SK-N-SH treated with all-trans-retinoic acid at 6 μM for 48 hours (cell line): ENCODE measurements around the gene PRKCE.
A peak's percentile ranks its signal among the peaks of the same experiment; 100 is the strongest.

ENCODE experiments used
- ATAC-seq: fragments of 200-7000 bp; cut with Tn5 transposase; 3 replicates; pipeline ENCODE4 v1.9.1; 2020; ENCODE audit warnings: mild to moderate bottlenecking, moderate library complexity
- ARNTL ChIP-seq: fragments of 450-650 bp; formaldehyde crosslinking; IDR thresholded peaks from 2 replicates; pipeline ENCODE4 v1.5.0; 2020; ENCODE audit warnings: low read depth, mild to moderate bottlenecking, moderate library complexity, borderline replicate concordance
- BACH2 ChIP-seq: fragments of 250-450 bp; sonication (Bioruptor Pico); IDR thresholded peaks from 2 replicates; pipeline ENCODE4 v1.9.0; 2021; ENCODE audit warnings: mild to moderate bottlenecking, borderline replicate concordance
- CSDC2 ChIP-seq: fragments of 250-450 bp; sonication (Bioruptor Pico); IDR thresholded peaks from 2 replicates; pipeline ENCODE4 v1.5.0; 2020; ENCODE audit warnings: mild to moderate bottlenecking, moderate library complexity
- ESRRG ChIP-seq: fragments of 250-450 bp; sonication (Bioruptor Pico); IDR thresholded peaks from 2 replicates; pipeline ENCODE4 v1.6.1; 2021; ENCODE audit warnings: mild to moderate bottlenecking
- GLIS3 ChIP-seq: fragments of 250-450 bp; sonication (Bioruptor Pico); IDR thresholded peaks from 2 replicates; pipeline ENCODE4 v1.5.0; 2020; ENCODE audit warnings: mild to moderate bottlenecking, moderate library complexity
- ISL1 ChIP-seq: fragments of 250-450 bp; sonication (Bioruptor Pico); IDR thresholded peaks from 2 replicates; pipeline ENCODE4 v2.1.2; 2022; ENCODE audit warnings: mild to moderate bottlenecking, moderate library complexity
- PATZ1 ChIP-seq: fragments of 250-450 bp; sonication (Bioruptor Pico); IDR thresholded peaks from 2 replicates; pipeline ENCODE4 v1.8.0; 2020; ENCODE audit warnings: mild to moderate bottlenecking, moderate library complexity, borderline replicate concordance
- PPARA ChIP-seq: fragments of 250-450 bp; sonication (Bioruptor Pico); IDR thresholded peaks from 2 replicates; pipeline ENCODE4 v1.5.0; 2020; ENCODE audit warnings: mild to moderate bottlenecking, borderline replicate concordance
- RARB ChIP-seq: fragments of 250-450 bp; sonication (Bioruptor Pico); IDR thresholded peaks from 2 replicates; pipeline ENCODE4 v1.8.0; 2021; ENCODE audit warnings: mild to moderate bottlenecking, moderate library complexity
- SNAI2 ChIP-seq: fragments of 250-450 bp; sonication (Bioruptor Pico); IDR thresholded peaks from 2 replicates; pipeline ENCODE4 v1.5.0; 2020; ENCODE audit warnings: mild to moderate bottlenecking, moderate library complexity
- TCF4 ChIP-seq: fragments of 250-450 bp; sonication (Bioruptor Pico); IDR thresholded peaks from 2 replicates; pipeline ENCODE4 v1.8.0; 2021; ENCODE audit warnings: mild to moderate bottlenecking, moderate library complexity, borderline replicate concordance
- TOX ChIP-seq: fragments of 250-450 bp; sonication (Bioruptor Pico); IDR thresholded peaks from 2 replicates; pipeline ENCODE4 v1.8.0; 2021; ENCODE audit warnings: mild to moderate bottlenecking, moderate library complexity, borderline replicate concordance
- TSHZ2 ChIP-seq: fragments of 250-450 bp; sonication (Bioruptor Pico); IDR thresholded peaks from 2 replicates; pipeline ENCODE4 v1.5.0; 2020; ENCODE audit warnings: mild to moderate bottlenecking, moderate library complexity
- ZC3H10 ChIP-seq: fragments of 250-450 bp; sonication (Bioruptor Pico); IDR thresholded peaks from 2 replicates; pipeline ENCODE4 v1.5.1; 2021; ENCODE audit warnings: mild to moderate bottlenecking, moderate library complexity
- ZFP3 ChIP-seq: fragments of 250-450 bp; sonication (Bioruptor Pico); IDR thresholded peaks from 2 replicates; pipeline ENCODE4 v1.5.0; 2020; ENCODE audit warnings: mild to moderate bottlenecking, moderate library complexity
- ZFP30 ChIP-seq: fragments of 450-650 bp; formaldehyde crosslinking; IDR thresholded peaks from 2 replicates; pipeline ENCODE4 v1.5.0; 2022; ENCODE audit warnings: mild to moderate bottlenecking, moderate library complexity
- ZNF565 ChIP-seq: fragments of 450-650 bp; formaldehyde crosslinking; conservative IDR thresholded peaks from 2 replicates; pipeline ENCODE4 v1.5.0; 2020; ENCODE audit warnings: low read depth, mild to moderate bottlenecking, moderate library complexity
- ZNF70 ChIP-seq: fragments of 450-650 bp; formaldehyde crosslinking; IDR thresholded peaks from 2 replicates; pipeline ENCODE4 v1.5.0; 2020; ENCODE audit warnings: mild to moderate bottlenecking, moderate library complexity
- ZNF8 ChIP-seq: fragments of 450-650 bp; formaldehyde crosslinking; IDR thresholded peaks from 2 replicates; pipeline ENCODE4 v1.5.0; 2020; ENCODE audit warnings: mild to moderate bottlenecking, moderate library complexity
- TF ChIP-seq, protein P1 (sequence below): fragments of 250-450 bp; sonication (Bioruptor Pico); IDR thresholded peaks from 2 replicates; pipeline ENCODE4 v1.5.1; 2021; ENCODE audit warnings: mild to moderate bottlenecking, moderate library complexity
- TF ChIP-seq, protein P2 (sequence below): fragments of 250-450 bp; sonication (Bioruptor Pico); IDR thresholded peaks from 2 replicates; pipeline ENCODE4 v1.8.0; 2021; ENCODE audit warnings: low read depth, mild to moderate bottlenecking, moderate library complexity, borderline replicate concordance

The PRKCE gene

DNA sequence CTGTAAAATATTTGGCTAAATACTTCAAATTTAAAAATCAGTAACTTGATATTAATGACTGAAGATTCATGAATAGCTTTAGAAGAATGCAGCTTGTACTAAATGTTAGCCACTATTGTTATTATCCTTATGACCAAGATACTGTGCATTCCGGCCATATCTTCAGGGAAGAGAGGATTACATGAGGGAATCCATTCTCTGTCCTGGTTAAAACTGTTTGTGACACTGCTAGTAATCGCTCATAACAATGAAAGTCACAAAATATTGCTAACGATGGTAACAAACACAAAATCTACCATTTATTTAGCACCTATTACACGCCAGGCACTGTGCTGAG, 217.7 kb downstream of the PRKCE start:
- TF ChIP-seq CSDC2 (no peak), PPARA (CRISPR knock-in tag) (no peak), ISL1 (CRISPR knock-in tag) (no peak), RARB (CRISPR knock-in tag) (no peak), TSHZ2 (CRISPR knock-in tag) (no peak), ZFP3 (CRISPR knock-in tag) (no peak), ZC3H10 (CRISPR knock-in tag) (no peak), ARNTL (CRISPR knock-in tag) (no peak), TOX (no peak), ZFP30 (CRISPR knock-in tag) (no peak), ZNF70 (no peak), BACH2 (CRISPR knock-in tag) (no peak), ZNF8 (CRISPR knock-in tag) (no peak), GLIS3 (CRISPR knock-in tag) (no peak), TCF4 (no peak), PATZ1 (CRISPR knock-in tag) (no peak), SNAI2 (CRISPR knock-in tag) (no peak)
- TF ChIP-seq, protein P1, sequence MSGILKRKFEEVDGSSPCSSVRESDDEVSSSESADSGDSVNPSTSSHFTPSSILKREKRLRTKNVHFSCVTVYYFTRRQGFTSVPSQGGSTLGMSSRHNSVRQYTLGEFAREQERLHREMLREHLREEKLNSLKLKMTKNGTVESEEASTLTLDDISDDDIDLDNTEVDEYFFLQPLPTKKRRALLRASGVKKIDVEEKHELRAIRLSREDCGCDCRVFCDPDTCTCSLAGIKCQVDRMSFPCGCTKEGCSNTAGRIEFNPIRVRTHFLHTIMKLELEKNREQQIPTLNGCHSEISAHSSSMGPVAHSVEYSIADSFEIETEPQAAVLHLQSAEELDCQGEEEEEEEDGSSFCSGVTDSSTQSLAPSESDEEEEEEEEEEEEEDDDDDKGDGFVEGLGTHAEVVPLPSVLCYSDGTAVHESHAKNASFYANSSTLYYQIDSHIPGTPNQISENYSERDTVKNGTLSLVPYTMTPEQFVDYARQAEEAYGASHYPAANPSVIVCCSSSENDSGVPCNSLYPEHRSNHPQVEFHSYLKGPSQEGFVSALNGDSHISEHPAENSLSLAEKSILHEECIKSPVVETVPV (CRISPR knock-in tag) = no peak
- TF ChIP-seq, protein P2, sequence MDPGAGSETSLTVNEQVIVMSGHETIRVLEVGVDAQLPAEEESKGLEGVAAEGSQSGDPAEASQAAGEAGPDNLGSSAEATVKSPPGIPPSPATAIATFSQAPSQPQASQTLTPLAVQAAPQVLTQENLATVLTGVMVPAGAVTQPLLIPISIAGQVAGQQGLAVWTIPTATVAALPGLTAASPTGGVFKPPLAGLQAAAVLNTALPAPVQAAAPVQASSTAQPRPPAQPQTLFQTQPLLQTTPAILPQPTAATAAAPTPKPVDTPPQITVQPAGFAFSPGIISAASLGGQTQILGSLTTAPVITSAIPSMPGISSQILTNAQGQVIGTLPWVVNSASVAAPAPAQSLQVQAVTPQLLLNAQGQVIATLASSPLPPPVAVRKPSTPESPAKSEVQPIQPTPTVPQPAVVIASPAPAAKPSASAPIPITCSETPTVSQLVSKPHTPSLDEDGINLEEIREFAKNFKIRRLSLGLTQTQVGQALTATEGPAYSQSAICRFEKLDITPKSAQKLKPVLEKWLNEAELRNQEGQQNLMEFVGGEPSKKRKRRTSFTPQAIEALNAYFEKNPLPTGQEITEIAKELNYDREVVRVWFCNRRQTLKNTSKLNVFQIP = no peak
- TF ChIP-seq, all 23 proteins: peak for 0
- peak; percentile 88 for ATAC-seq

DNA sequence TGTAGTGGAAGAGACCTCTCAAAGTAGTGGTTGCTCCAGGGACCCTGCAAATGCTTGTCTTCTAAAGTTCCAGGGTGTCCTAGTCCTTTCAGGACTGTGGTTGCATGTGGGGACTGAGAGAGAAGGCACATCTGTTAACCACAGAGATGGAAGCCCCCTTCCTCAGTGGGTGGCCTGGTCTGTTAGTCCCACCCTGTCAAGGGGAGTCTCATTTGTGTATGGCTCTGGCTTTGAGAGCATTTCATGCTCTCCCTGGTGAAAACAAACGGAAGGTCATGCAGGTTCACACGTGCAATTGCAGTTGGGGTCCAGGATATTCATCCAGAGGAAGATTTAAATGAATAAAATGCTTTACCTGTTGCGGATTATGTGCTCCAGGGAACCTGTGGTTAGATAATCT, 219.6 kb downstream of the PRKCE start:
- TF ChIP-seq, protein P2 = no peak
- TF ChIP-seq ZNF70 = no peak
- no peak for TF ChIP-seq ZNF565 (CRISPR knock-in tag)
- TF ChIP-seq TSHZ2 (CRISPR knock-in tag) = no peak
- no peak for TF ChIP-seq ARNTL (CRISPR knock-in tag)
- TF ChIP-seq PATZ1 (CRISPR knock-in tag) = no peak
- TF ChIP-seq ESRRG (CRISPR knock-in tag) = no peak
- TF ChIP-seq PPARA (CRISPR knock-in tag) = no peak
- no peak for TF ChIP-seq SNAI2 (CRISPR knock-in tag)
- no peak for TF ChIP-seq ISL1 (CRISPR knock-in tag)
- TF ChIP-seq BACH2 (CRISPR knock-in tag) = no peak
- no peak for TF ChIP-seq TOX

More for the DNA sequence above, 219.6 kb downstream of the PRKCE start:
- ATAC-seq = no peak
